HCT116 (cell line): ENCODE data around the gene GPR52. TPM values are rescaled to one million over a fixed set of nuclear protein-coding genes. Genes with fewer than 3 reads are reported as not detected.

ENCODE experiments used
- ATAC-seq: fragments of 200-7000 bp; cut with Tn5 transposase; 2 replicates; pipeline ENCODE4 v1.9.1; 2020; ENCODE audit warnings: mild to moderate bottlenecking, moderate library complexity
- BruUV-seq: library from RNA; stranded (reverse); fragments of 400-500 nt; replicated peaks from 2 replicates; lab custom pipeline; 2021; lab: Mats Ljungman, UMichigan
- CTCF ChIA-PET: fragments of 300-600 bp; sonication (Branson Sonifier 250); formaldehyde crosslinking; loops from one replicate; lab custom pipeline; 2021; ENCODE audit warnings: antibody characterized with exemption; lab: Charles Lee
- POLR2A ChIA-PET: fragments of 300-600, 350-600 bp; sonication (Branson Sonifier 250); formaldehyde crosslinking; loops from one replicate; lab custom pipeline; 2021; ENCODE audit warnings: antibody characterized with exemption; lab: Charles Lee
- RAD21 ChIA-PET, 2 experiments: fragments of 300-600 bp; sonication (Branson Sonifier 250); formaldehyde crosslinking; loops; one replicate each; lab custom pipeline; 2023; ENCODE audit warnings: low total read pairs in 2 of 2; ENCODE audit not compliant: uncharacterized antibody in 2 of 2, unreplicated experiment in 2 of 2, low non-redundant PET in 1 of 2; lab: Charles Lee
- DNase-seq: peaks from one replicate; pipeline ENCODE4 v3.0.0-alpha.2; 2010; ENCODE audit warnings: low read depth, low spot score
- H2AFZ ChIP-seq: fragments of 200-600 bp; shearing (Covaris generic), sonication (generic); 2 replicates; pipeline ENCODE4 v1.6.1; 2017; ENCODE audit warnings: low read depth, mixed run types, mixed read lengths, antibody characterized with exemption, low read length; ENCODE audit not compliant: poor library complexity, severe bottlenecking
- H3K27ac ChIP-seq: 2 replicates; pipeline ENCODE4 v1.5.1; 2012; ENCODE audit warnings: low read depth, low read length
- H3K27me3 ChIP-seq: fragments of 200-600 bp; sonication (generic); 2 replicates; pipeline ENCODE4 v1.6.1; 2016; ENCODE audit warnings: mixed run types, low read length, mixed read lengths; ENCODE audit not compliant: insufficient read depth
- H3K36me3 ChIP-seq, 2 experiments: fragments of 200-500 bp in 1 of 2; fragments of 200-600 bp in 1 of 2; sonication (Bioruptor generic) in 1 of 2; sonication (generic) in 1 of 2; 2 replicates each; pipeline versions ENCODE4 v1.5.1 to v1.6.1; 2014 to 2016; ENCODE audit warnings: low read length in 2 of 2, inconsistent platforms in 1 of 2, mixed read lengths in 1 of 2, mixed run types in 1 of 2; ENCODE audit not compliant: insufficient read depth in 2 of 2, control insufficient read depth in 1 of 2
- H3K4me1 ChIP-seq, 2 experiments: fragments of 200-600 bp in 1 of 2; sonication (generic) in 1 of 2; 2 replicates each; pipeline versions ENCODE4 v1.5.1 to v1.6.1; 2012 to 2017; ENCODE audit warnings: low read length in 2 of 2, inconsistent platforms in 1 of 2, mild to moderate bottlenecking in 1 of 2, mixed read lengths in 1 of 2, mixed run types in 1 of 2, moderate library complexity in 1 of 2; ENCODE audit not compliant: insufficient read depth in 2 of 2, control insufficient read depth in 1 of 2
- H3K4me2 ChIP-seq: fragments of 200-600 bp; sonication (generic); 2 replicates; pipeline ENCODE4 v1.6.1; 2017; ENCODE audit warnings: mixed run types, low read length, mixed read lengths
- H3K4me3 ChIP-seq, 2 experiments: fragments of 200-600 bp in 1 of 2; sonication (generic) in 1 of 2; replicated peaks in 1 of 2; 2 replicates each; pipeline ENCODE4 v1.5.1; 2011 to 2016; ENCODE audit warnings: low read length in 2 of 2, control low read depth in 1 of 2, low read depth in 1 of 2, mild to moderate bottlenecking in 1 of 2, mixed read lengths in 1 of 2, mixed run types in 1 of 2
- H3K79me2 ChIP-seq: fragments of 200-600 bp; sonication (generic); 2 replicates; pipeline ENCODE4 v1.6.1; 2017; ENCODE audit warnings: mild to moderate bottlenecking, mixed run types, low read length, moderate library complexity, mixed read lengths; ENCODE audit not compliant: insufficient read depth
- H3K9ac ChIP-seq: fragments of 200-600 bp; sonication (generic); 2 replicates; pipeline ENCODE4 v1.6.1; 2016; ENCODE audit warnings: low read length, mixed read lengths
- H3K9me2 ChIP-seq: fragments of 200-600 bp; sonication (generic), shearing (Covaris generic); 2 replicates; pipeline ENCODE4 v1.6.1; 2017; ENCODE audit warnings: mixed run types, mild to moderate bottlenecking, moderate library complexity; ENCODE audit not compliant: insufficient read depth
- H3K9me3 ChIP-seq, 2 experiments: fragments of 200-500 bp in 1 of 2; fragments of 200-600 bp in 1 of 2; sonication (Bioruptor generic) in 1 of 2; sonication (generic) in 1 of 2; 2 replicates each; pipeline ENCODE4 v1.6.1; 2014 to 2017; ENCODE audit warnings: low read length in 2 of 2, mixed read lengths in 2 of 2, inconsistent platforms in 1 of 2, low read depth in 1 of 2, mild to moderate bottlenecking in 1 of 2, mixed run types in 1 of 2, moderate library complexity in 1 of 2; ENCODE audit not compliant: control insufficient read depth in 1 of 2, insufficient read depth in 1 of 2
- H4K20me1 ChIP-seq: fragments of 200-600 bp; sonication (generic), shearing (Covaris generic); 2 replicates; pipeline ENCODE4 v1.6.1; 2017; ENCODE audit warnings: mixed run types, mild to moderate bottlenecking, moderate library complexity; ENCODE audit not compliant: insufficient read depth
- CBX3 ChIP-seq: IDR thresholded peaks from 2 replicates; pipeline ENCODE4 v1.6.1; 2012; ENCODE audit warnings: low read depth
- CEBPB ChIP-seq: IDR thresholded peaks from 2 replicates; pipeline ENCODE4 v1.6.1; 2012; ENCODE audit warnings: low read depth
- EGR1 ChIP-seq: IDR thresholded peaks from 2 replicates; pipeline ENCODE4 v1.6.1; 2012; ENCODE audit warnings: low read depth
- ELF1 ChIP-seq: IDR thresholded peaks from 2 replicates; pipeline ENCODE4 v1.6.1; 2012; ENCODE audit warnings: low read depth, borderline replicate concordance
- EZH2 ChIP-seq: fragments of 200-600 bp; sonication (generic); IDR thresholded peaks from 2 replicates; pipeline ENCODE4 v1.6.1; 2017; ENCODE audit warnings: antibody characterized with exemption, mixed run types
- FOSL1 ChIP-seq: IDR thresholded peaks from 2 replicates; pipeline ENCODE4 v1.6.1; 2012; ENCODE audit warnings: low read depth
- JUND ChIP-seq: IDR thresholded peaks from 2 replicates; pipeline ENCODE4 v1.6.1; 2012
- POLR2A ChIP-seq: IDR thresholded peaks from 2 replicates; pipeline ENCODE4 v1.7.0; 2011; ENCODE audit warnings: borderline replicate concordance; ENCODE audit not compliant: insufficient read depth, insufficient read length; ENCODE audit errors: extremely low read depth
- POLR2AphosphoS5 ChIP-seq: IDR thresholded peaks from 2 replicates; pipeline ENCODE4 v1.6.1; 2011; ENCODE audit warnings: mild to moderate bottlenecking, low read depth, low read length, moderate library complexity
- SP1 ChIP-seq: IDR thresholded peaks from 2 replicates; pipeline ENCODE4 v1.6.1; 2012; ENCODE audit warnings: low read depth
- TCF7L2 ChIP-seq: IDR thresholded peaks from 2 replicates; pipeline ENCODE4 v1.7.0; 2011; ENCODE audit warnings: borderline replicate concordance, inconsistent platforms; ENCODE audit not compliant: insufficient read depth, insufficient read length; ENCODE audit errors: extremely low read depth
- YY1 ChIP-seq: IDR thresholded peaks from 2 replicates; pipeline ENCODE4 v1.6.1; 2011; ENCODE audit warnings: low read length, low read depth, moderate library complexity, mild to moderate bottlenecking; ENCODE audit not compliant: insufficient replicate concordance; ENCODE audit errors: extremely low read depth
- intact Hi-C: fragments of 100-400 bp; cut with micrococcal nuclease; formaldehyde crosslinking; loops from 2 replicates; pipeline ENCODE4 v1.10.0; 2022
- total RNA-seq: library from RNA; stranded (reverse); gene quantifications from one replicate; pipeline ENCODE4 v1.2.1, GENCODE V29; 2021; ENCODE audit not compliant: unreplicated experiment
- TF ChIP-seq, protein P1 (sequence below): IDR thresholded peaks from 2 replicates; pipeline ENCODE4 v1.6.1; 2012
- TF ChIP-seq, protein P2 (sequence below): IDR thresholded peaks from 2 replicates; pipeline ENCODE4 v1.6.1; 2012; ENCODE audit warnings: low read depth

Gene GPR52
- total RNA-seq, 1 experiment from 2014 or later, result 0.34 TPM

DNA sequence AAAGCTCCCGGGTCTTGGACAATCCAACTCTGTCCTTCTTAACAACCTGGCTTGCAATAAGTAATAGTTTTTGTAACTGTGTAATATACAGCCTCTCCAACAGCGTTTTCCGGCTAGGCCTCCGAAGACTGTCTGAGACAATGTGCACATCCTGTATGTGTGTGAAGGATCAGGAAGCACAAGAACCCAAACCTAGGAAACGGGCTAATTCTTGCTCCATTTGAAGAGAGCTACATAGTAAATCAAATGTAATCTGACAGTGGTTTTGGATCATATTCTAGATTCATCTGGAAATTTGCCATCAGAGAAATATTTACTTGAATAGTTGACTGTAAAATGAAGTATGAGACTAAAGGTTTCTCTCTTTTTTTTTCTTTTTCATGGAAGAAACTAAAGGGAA lies 1.2 kb downstream of the GPR52 start:
- Histone ChIP-seq H3K36me3 (no peaks in the 10 kb centered on the region), H3K27ac (no peak overlapping the region), H4K20me1 (no peaks in the 10 kb centered on the region), H3K4me3 (no peak overlapping the region), H3K9me3 (no peaks in the 10 kb centered on the region), H3K4me1 (no peaks in the 10 kb centered on the region), H2AFZ (no peak overlapping the region), H3K27me3 (no peaks in the 10 kb centered on the region), H3K9me2 (no peaks in the 10 kb centered on the region), H3K4me2 (no peak overlapping the region), H3K79me2 (no peaks in the 10 kb centered on the region), H3K9ac (no peak overlapping the region)
- RAD21 ChIA-PET, result no interaction called here
- intact Hi-C loops, result no loop called here
- TF ChIP-seq YY1, result no peak
- TF ChIP-seq EGR1, result no peak
- TF ChIP-seq, protein P1, sequence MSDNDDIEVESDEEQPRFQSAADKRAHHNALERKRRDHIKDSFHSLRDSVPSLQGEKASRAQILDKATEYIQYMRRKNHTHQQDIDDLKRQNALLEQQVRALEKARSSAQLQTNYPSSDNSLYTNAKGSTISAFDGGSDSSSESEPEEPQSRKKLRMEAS, result no peak
- no peak for TF ChIP-seq EZH2
- no peak for TF ChIP-seq SP1
- TF ChIP-seq POLR2AphosphoS5, result no peak
- no peak for TF ChIP-seq FOSL1
- no peak for TF ChIP-seq CEBPB
- no peak for TF ChIP-seq TCF7L2
- TF ChIP-seq, protein P2, sequence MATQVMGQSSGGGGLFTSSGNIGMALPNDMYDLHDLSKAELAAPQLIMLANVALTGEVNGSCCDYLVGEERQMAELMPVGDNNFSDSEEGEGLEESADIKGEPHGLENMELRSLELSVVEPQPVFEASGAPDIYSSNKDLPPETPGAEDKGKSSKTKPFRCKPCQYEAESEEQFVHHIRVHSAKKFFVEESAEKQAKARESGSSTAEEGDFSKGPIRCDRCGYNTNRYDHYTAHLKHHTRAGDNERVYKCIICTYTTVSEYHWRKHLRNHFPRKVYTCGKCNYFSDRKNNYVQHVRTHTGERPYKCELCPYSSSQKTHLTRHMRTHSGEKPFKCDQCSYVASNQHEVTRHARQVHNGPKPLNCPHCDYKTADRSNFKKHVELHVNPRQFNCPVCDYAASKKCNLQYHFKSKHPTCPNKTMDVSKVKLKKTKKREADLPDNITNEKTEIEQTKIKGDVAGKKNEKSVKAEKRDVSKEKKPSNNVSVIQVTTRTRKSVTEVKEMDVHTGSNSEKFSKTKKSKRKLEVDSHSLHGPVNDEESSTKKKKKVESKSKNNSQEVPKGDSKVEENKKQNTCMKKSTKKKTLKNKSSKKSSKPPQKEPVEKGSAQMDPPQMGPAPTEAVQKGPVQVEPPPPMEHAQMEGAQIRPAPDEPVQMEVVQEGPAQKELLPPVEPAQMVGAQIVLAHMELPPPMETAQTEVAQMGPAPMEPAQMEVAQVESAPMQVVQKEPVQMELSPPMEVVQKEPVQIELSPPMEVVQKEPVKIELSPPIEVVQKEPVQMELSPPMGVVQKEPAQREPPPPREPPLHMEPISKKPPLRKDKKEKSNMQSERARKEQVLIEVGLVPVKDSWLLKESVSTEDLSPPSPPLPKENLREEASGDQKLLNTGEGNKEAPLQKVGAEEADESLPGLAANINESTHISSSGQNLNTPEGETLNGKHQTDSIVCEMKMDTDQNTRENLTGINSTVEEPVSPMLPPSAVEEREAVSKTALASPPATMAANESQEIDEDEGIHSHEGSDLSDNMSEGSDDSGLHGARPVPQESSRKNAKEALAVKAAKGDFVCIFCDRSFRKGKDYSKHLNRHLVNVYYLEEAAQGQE, result no peak
- no peak for TF ChIP-seq CBX3
- TF ChIP-seq ELF1, result no peak
- no peak for TF ChIP-seq JUND
- no peak for TF ChIP-seq POLR2A
- DNase-seq, result no peak
- CTCF ChIA-PET, result no interaction called here
- POLR2A ChIA-PET, result no interaction called here
- ATAC-seq, result no peak
- no TSS peak for BruUV-seq
